ENCODE data around the gene RSPH9. TPM values are rescaled to one million over a fixed set of nuclear protein-coding genes. Genes with fewer than 3 reads are reported as not detected.
"Not testable (repeated sequence)": the region's sequence is repeated elsewhere in the genome, so short reads cannot be mapped to it uniquely, and the experiment has no call there.

RSPH9 gene
- total and polyA plus RNA-seq, 5 donors = 0.11 to 0.29 (median 0.16) TPM; not detected in 1

- 100% methylated on average over 2 of the region's 2 CpGs for WGBS
- H3K27ac ChIP-seq (ENCODE audit: low read length) = not testable (repeated sequence)
These were observed 8.0 kb downstream of the RSPH9 start for GRCh38 chr6:43652822-43653221.

GRCh38 chr6:43657221-43657802, 12.5 kb downstream of the RSPH9 start:
- Histone ChIP-seq H3K4me1 (ENCODE audit: control insufficient read depth, insufficient read depth, low read length) (no peaks in the 10 kb centered on the region), H3K27me3 (ENCODE audit: control insufficient read depth, insufficient read depth) (no peaks in the 10 kb centered on the region), H3K4me3 (ENCODE audit: low read length) (no peak overlapping the region), H3K9me3 (ENCODE audit: control insufficient read depth, low read length) (no peaks in the 10 kb centered on the region), H3K27ac (ENCODE audit: low read length) (no peak overlapping the region)
- ATAC-seq (no peak), DNase-seq (no peak)
- WGBS = 81% methylated on average over 3 of the region's 3 CpGs
- intact Hi-C loops (cut with DNase I) = no loop called here

More at GRCh38 chr6:43652822-43653221, 8.0 kb downstream of the RSPH9 start:
- DNase-seq; H3K4me3 ChIP-seq (ENCODE audit: low read length); intact Hi-C loops (cut with DNase I); ATAC-seq; H3K9me3 ChIP-seq (ENCODE audit: control insufficient read depth, low read length); H3K27me3 ChIP-seq (ENCODE audit: control insufficient read depth, insufficient read depth); H3K4me1 ChIP-seq (ENCODE audit: control insufficient read depth, insufficient read depth, low read length): not testable (repeated sequence)

GRCh38 chr6:43658161-43658560, 13.3 kb downstream of the RSPH9 start:
- DNase-seq (no peak), ATAC-seq (no peak)
- WGBS = 94% methylated on average over 9 of the region's 9 CpGs
- no peak overlapping the region for H3K4me3 ChIP-seq (ENCODE audit: low read length)
- no peaks in the 10 kb centered on the region for H3K27me3 ChIP-seq (ENCODE audit: control insufficient read depth, insufficient read depth)
- no peaks in the 10 kb centered on the region for H3K9me3 ChIP-seq (ENCODE audit: control insufficient read depth, low read length)
- no peak overlapping the region for H3K27ac ChIP-seq (ENCODE audit: low read length)
- intact Hi-C loops (cut with DNase I) = no loop called here
- H3K4me1 ChIP-seq (ENCODE audit: control insufficient read depth, insufficient read depth, low read length) = no peaks in the 10 kb centered on the region

- H3K4me1 ChIP-seq (ENCODE audit: control insufficient read depth, insufficient read depth, low read length); H3K4me3 ChIP-seq (ENCODE audit: low read length); H3K27me3 ChIP-seq (ENCODE audit: control insufficient read depth, insufficient read depth); DNase-seq; H3K27ac ChIP-seq (ENCODE audit: low read length); H3K9me3 ChIP-seq (ENCODE audit: control insufficient read depth, low read length); ATAC-seq: not testable (repeated sequence)
- intact Hi-C loops (cut with DNase I) = loop anchor here in 1 of 4 donors (5.0 to 10.0 kb wide), 2 partner anchors 94 to 422 kb away; no protein-coding TSS in a partner anchor
- WGBS = 91% methylated on average over 5 of the region's 5 CpGs
These were observed 18.1 kb downstream of the RSPH9 start for GRCh38 chr6:43662948-43663347.

- intact Hi-C loops (cut with DNase I) = loop anchor here (5.0 to 10.0 kb wide), 4 partner anchors 102 to 419 kb away; partner anchors contain the start of gene VEGFA (in 3 of the 4)
- Histone ChIP-seq H3K4me1 (ENCODE audit: control insufficient read depth, insufficient read depth, low read length) (peaks cover 21% of the 10 kb centered on the region), H3K27me3 (ENCODE audit: control insufficient read depth, insufficient read depth) (no peaks in the 10 kb centered on the region), H3K4me3 (ENCODE audit: low read length) (no peak overlapping the region), H3K27ac (ENCODE audit: low read length) (no peak overlapping the region), H3K9me3 (ENCODE audit: control insufficient read depth, low read length) (no peaks in the 10 kb centered on the region)
- 90% methylated on average over 1 of the region's 1 CpG for WGBS
- ATAC-seq (no peak), DNase-seq (no peak)
These were observed 20.5 kb downstream of the RSPH9 start for GRCh38 chr6:43665376-43665775.

GRCh38 chr6:43666196-43666920, 21.5 kb downstream of the RSPH9 start:
- no peaks in the 10 kb centered on the region for H3K27me3 ChIP-seq (ENCODE audit: control insufficient read depth, insufficient read depth)
- DNase-seq (no peak), ATAC-seq (no peak)
- intact Hi-C loops (cut with DNase I) = loop anchor here (5.0 to 10.0 kb wide), 4 partner anchors 101 to 418 kb away; partner anchors contain the start of gene VEGFA (in 3 of the 4)
- H3K27ac ChIP-seq (ENCODE audit: low read length) = no peak overlapping the region
- H3K9me3 ChIP-seq (ENCODE audit: control insufficient read depth, low read length) = no peaks in the 10 kb centered on the region
- peaks cover 21% of the 10 kb centered on the region for H3K4me1 ChIP-seq (ENCODE audit: control insufficient read depth, insufficient read depth, low read length)
- WGBS = 59% methylated on average over 13 of the region's 13 CpGs
- H3K4me3 ChIP-seq (ENCODE audit: low read length) = no peak overlapping the region

- 11% methylated on average over 16 of the region's 16 CpGs for WGBS
- Histone ChIP-seq H3K27me3 (ENCODE audit: control insufficient read depth, insufficient read depth) (no peaks in the 10 kb centered on the region), H3K27ac (ENCODE audit: low read length) (peak overlapping the region; percentile 61), H3K4me3 (ENCODE audit: low read length) (no peak overlapping the region), H3K4me1 (ENCODE audit: control insufficient read depth, insufficient read depth, low read length) (peaks cover 21% of the 10 kb centered on the region), H3K9me3 (ENCODE audit: control insufficient read depth, low read length) (no peaks in the 10 kb centered on the region)
- peak; percentile 76 to 93 (median 92) for DNase-seq
- peak; percentile 33 to 56 for ATAC-seq
- intact Hi-C loops (cut with DNase I) = loop anchor here (5.0 to 10.0 kb wide), 4 partner anchors 100 to 417 kb away; partner anchors contain the start of gene VEGFA (in 3 of the 4)
These were observed 22.7 kb downstream of the RSPH9 start for GRCh38 chr6:43667245-43668150.

GRCh38 chr6:43668151-43669028, 23.6 kb downstream of the RSPH9 start:
- intact Hi-C loops (cut with DNase I) = loop anchor here (5.0 to 10.0 kb wide), 4 partner anchors 99 to 416 kb away; partner anchors contain the start of gene VEGFA (in 3 of the 4)
- Histone ChIP-seq H3K4me3 (ENCODE audit: low read length) (no peak overlapping the region), H3K27me3 (ENCODE audit: control insufficient read depth, insufficient read depth) (no peaks in the 10 kb centered on the region), H3K4me1 (ENCODE audit: control insufficient read depth, insufficient read depth, low read length) (peaks cover 21% of the 10 kb centered on the region), H3K9me3 (ENCODE audit: control insufficient read depth, low read length) (no peaks in the 10 kb centered on the region), H3K27ac (ENCODE audit: low read length) (peak overlapping the region; percentile 61)
- 19% methylated on average over 17 of the region's 17 CpGs for WGBS
- peak; percentile 57 to 62 for ATAC-seq
- peak; percentile 54 to 84 (median 83) for DNase-seq

GRCh38 chr6:43669050-43669921, 24.4 kb downstream of the RSPH9 start:
- peaks cover 21% of the 10 kb centered on the region for H3K4me1 ChIP-seq (ENCODE audit: control insufficient read depth, insufficient read depth, low read length)
- H3K27me3 ChIP-seq (ENCODE audit: control insufficient read depth, insufficient read depth) = no peaks in the 10 kb centered on the region
- 35% methylated on average over 15 of the region's 15 CpGs for WGBS
- ATAC-seq = peak; percentile 64 to 78
- no peaks in the 10 kb centered on the region for H3K9me3 ChIP-seq (ENCODE audit: control insufficient read depth, low read length)
- no peak overlapping the region for H3K4me3 ChIP-seq (ENCODE audit: low read length)
- intact Hi-C loops (cut with DNase I) = loop anchor here (5.0 to 10.0 kb wide), 4 partner anchors 98 to 416 kb away; partner anchors contain the start of gene VEGFA (in 3 of the 4)
- peak; percentile 87 to 94 (median 93) for DNase-seq
- H3K27ac ChIP-seq (ENCODE audit: low read length) = peak overlapping the region; percentile 61
